Measurements from ENCODE around the gene ACSL4.

ACSL4 gene

GRCh38 chrX:109629310-109629709 lies 103.7 kb downstream of the ACSL4 start:
- TF ChIP-seq CTCF (conservative IDR thresholded peaks at IDR 0.05; ENCODE audit: low read length), result no peak
- H3K4me3 ChIP-seq (ENCODE audit: low read length), result no peak overlapping the region
- no peak for DNase-seq (ENCODE audit: low read depth)

- no peak overlapping the region for H3K4me3 ChIP-seq (ENCODE audit: low read length)
- TF ChIP-seq CTCF (conservative IDR thresholded peaks at IDR 0.05; ENCODE audit: low read length), result no peak
- DNase-seq (ENCODE audit: low read depth), result no peak
Observed at GRCh38 chrX:109626637-109627036, 106.4 kb downstream of the ACSL4 start.

- no peak for DNase-seq (ENCODE audit: low read depth)
- no peak for TF ChIP-seq CTCF (conservative IDR thresholded peaks at IDR 0.05; ENCODE audit: low read length)
- H3K4me3 ChIP-seq (ENCODE audit: low read length), result no peak within 1 kb of the TSS
Observed at GRCh38 chrX:109624641-109625616, 108.1 kb downstream of the ACSL4 start, which contains the start of gene KCNE5. KCNE5 (minus strand) TSS chrX:109625172; CDS start chrX:109625020, 152 bp downstream.

- DNase-seq (ENCODE audit: low read depth), result no peak
- no peak for TF ChIP-seq CTCF (conservative IDR thresholded peaks at IDR 0.05; ENCODE audit: low read length)
Observed at GRCh38 chrX:109623997-109624396, 109.1 kb downstream of the ACSL4 start.

GRCh38 chrX:109622270-109622669 lies 110.8 kb downstream of the ACSL4 start:
- no peak for DNase-seq (ENCODE audit: low read depth)
- H3K4me3 ChIP-seq (ENCODE audit: low read length), result no peak overlapping the region
- TF ChIP-seq CTCF (conservative IDR thresholded peaks at IDR 0.05; ENCODE audit: low read length), result no peak

More at GRCh38 chrX:109623997-109624396, 109.1 kb downstream of the ACSL4 start:
- no peak overlapping the region for H3K4me3 ChIP-seq (ENCODE audit: low read length)

- H3K4me3 ChIP-seq (ENCODE audit: low read length), result no peak overlapping the region
- no peak for TF ChIP-seq CTCF (conservative IDR thresholded peaks at IDR 0.05; ENCODE audit: low read length)
- DNase-seq (ENCODE audit: low read depth), result no peak
Observed at GRCh38 chrX:109619771-109620170, 113.3 kb downstream of the ACSL4 start.

- no peak for TF ChIP-seq CTCF (conservative IDR thresholded peaks at IDR 0.05; ENCODE audit: low read length)
- H3K4me3 ChIP-seq (ENCODE audit: low read length), result no peak overlapping the region
- no peak for DNase-seq (ENCODE audit: low read depth)
Observed at GRCh38 chrX:109614951-109615350, 118.1 kb downstream of the ACSL4 start.

All from AG10803 (cell line).